Activated CD8-positive, alpha-beta memory T cell treated with anti-CD3 and anti-CD28 coated beads, Interleukin-2, amount 50 U/mL, for 48 hours (primary cell): ENCODE data around the gene MAPK6.
A peak's percentile ranks its signal among the peaks of the same experiment; 100 is the strongest.

Experiments
- DNase-seq: peaks from one replicate; pipeline ENCODE4 v3.0.0-alpha.2; 2020

Gene MAPK6

GRCh38 chr15:52018693-52019393 lies at the start of gene MAPK6:
Gene MAPK6, plus strand, starts transcription at chr15:52019219. Its CDS starts 27,242 bp downstream, at chr15:52046461.
- peak; percentile 98 for DNase-seq

DNA sequence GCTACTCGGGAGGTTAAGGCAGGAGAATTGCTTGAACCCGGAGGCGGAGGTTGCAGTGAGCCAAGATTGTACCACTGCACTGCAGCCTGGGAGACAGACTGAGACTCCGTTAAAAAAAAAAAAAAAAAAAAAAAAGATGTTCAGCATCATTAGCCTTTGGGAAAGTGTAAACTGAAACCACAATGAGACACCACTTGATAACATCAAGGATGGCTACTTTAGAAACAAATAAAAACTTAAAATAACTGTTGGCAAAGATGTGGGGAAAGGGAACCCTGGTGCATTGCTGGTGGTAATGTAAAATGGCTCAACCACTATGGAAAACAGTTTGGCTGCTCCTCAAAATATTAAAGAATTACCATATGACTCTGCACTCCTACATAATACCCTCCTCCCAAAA lies 49.3 kb upstream of the MAPK6 start:
- DNase-seq: no peak

- DNase-seq: no peak
Observed at GRCh38 chr15:51970132-51970817, 48.7 kb upstream of the MAPK6 start.

- no peak for DNase-seq
Observed at GRCh38 chr15:51971032-51971374, 48.0 kb upstream of the MAPK6 start.

GRCh38 chr15:51971375-51972133 lies 47.5 kb upstream of the MAPK6 start, which contains the start of gene LEO1:
Gene LEO1, minus strand, starts transcription at chr15:51971778. Its CDS starts 33 bp downstream, at chr15:51971745.
- DNase-seq: peak; percentile 89

DNA sequence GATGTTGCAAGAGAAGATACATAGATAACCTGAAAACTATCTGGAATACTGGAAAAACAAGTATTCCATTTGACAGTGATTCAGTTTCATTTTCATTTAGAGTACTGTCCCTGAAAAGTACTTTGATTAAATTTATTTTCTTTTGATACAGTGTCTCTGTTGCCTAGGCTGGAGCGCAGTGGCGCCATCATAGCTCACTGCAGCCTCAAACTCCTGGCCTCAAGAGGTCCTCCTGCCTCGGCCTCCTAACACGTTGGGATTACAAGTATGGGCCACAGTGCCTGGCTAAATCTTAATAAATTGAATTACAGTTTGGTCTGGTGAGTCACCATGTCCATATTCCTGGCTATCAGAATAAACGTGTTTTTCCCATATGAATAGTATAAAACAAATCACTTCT lies 45.8 kb upstream of the MAPK6 start:
- DNase-seq: no peak

GRCh38 chr15:51973775-51974174 lies 45.2 kb upstream of the MAPK6 start:
- DNase-seq: no peak

- peak; percentile 74 for DNase-seq
Observed at GRCh38 chr15:51982013-51982769, 36.8 kb upstream of the MAPK6 start.

- DNase-seq: no peak
Observed at GRCh38 chr15:51982770-51983103, 36.3 kb upstream of the MAPK6 start.

- DNase-seq: no peak
Observed at GRCh38 chr15:51991141-51991540, 27.9 kb upstream of the MAPK6 start.

GRCh38 chr15:51992953-51993352 lies 26.1 kb upstream of the MAPK6 start:
- DNase-seq: no peak

GRCh38 chr15:52002351-52002750 lies 16.7 kb upstream of the MAPK6 start:
- peak; percentile 8 for DNase-seq

DNA sequence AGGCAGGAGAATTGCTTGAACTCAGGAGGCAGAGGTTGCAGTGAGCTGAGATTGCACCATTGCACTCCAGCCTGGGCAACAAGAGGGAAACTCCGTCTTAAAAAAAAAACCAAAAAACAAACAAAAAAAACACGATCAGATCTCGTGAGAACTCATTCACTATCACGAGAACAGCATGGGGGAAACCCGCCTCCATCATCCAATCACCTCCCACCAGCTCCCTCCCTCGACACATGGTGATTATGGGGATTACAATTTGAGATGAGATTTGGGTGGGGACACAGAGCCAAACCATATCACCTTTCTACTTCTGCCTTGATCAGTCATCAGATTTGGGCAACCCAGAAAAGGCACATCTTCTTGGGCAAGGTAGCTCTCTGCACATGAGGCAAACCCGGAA lies 15.9 kb upstream of the MAPK6 start:
- peak; percentile 44 for DNase-seq

DNA sequence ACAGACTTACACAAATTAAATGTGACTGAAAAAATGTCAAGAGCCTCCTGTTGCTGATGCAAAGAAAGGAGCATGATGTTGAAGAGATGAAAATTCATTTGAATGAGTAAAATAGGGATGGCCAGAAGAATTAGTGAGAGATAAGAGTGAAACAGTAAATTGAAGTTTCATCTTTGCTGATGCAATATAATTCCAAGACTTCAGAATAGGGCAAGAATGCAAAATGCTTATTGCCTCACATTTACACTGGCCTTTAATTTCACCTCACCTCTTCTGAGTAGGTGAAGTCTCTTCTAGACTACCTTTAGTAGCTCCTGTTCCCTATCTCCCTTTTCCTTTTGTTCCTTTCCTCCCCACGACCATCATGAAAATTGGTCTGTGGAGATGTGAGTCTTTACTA lies 15.3 kb upstream of the MAPK6 start:
- DNase-seq: no peak

- DNase-seq: no peak
Observed at GRCh38 chr15:52004806-52005205, 14.2 kb upstream of the MAPK6 start.

GRCh38 chr15:52005748-52006701 lies 13.0 kb upstream of the MAPK6 start:
- DNase-seq: peak; percentile 57

- DNase-seq: peak; percentile 48
Observed at GRCh38 chr15:52006702-52007340, 12.2 kb upstream of the MAPK6 start.

DNA sequence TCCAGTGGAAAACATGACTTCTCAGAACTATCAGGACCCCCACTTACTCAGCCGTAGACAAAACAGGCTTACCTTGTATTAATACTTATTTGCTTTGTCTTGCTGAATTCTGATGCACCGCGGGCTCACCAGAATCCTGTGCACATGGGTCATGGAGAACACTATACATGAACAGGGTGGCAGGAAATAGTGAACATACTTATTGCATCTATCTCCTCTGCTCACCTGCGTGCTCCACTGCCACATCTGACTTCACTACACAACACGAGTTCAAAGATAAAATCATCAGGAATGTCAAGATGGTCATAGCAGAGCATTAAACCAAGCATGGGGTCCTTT lies 10.7 kb upstream of the MAPK6 start:
- peak; percentile 52 for DNase-seq

DNA sequence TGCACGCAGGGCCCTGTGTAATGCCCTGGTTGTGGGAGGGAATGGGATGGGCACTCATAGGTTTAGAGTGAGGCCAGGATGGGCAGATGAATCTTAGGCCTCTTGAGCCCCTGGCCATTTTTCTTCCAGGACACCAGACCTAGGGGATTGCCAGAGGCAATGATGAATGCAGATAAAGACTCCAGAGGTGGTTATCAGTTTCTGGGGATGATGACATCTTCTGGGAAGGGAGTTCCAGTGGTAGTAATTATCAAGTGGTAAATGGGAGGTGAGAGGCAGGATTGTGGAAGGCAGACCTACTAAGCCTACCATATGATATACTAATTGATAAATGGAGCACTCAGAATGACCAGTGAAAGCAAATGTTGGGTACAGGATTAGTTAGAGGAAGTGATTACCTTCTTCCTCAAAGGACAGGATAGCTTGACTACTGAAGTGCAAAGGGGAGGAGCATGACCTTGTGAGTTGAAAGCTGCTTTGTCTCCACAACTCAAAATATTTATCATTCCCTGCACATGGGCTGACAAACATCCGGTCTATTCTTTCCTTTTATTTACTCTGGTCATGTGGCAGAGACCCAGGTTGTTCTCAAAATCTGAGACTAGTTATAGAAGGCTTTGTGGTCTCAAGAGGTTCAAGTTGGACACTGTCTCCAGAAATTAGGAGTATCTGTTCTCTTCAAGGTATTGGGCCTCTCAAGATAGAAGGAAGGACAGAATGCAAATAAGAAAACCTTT lies 10.2 kb upstream of the MAPK6 start:
- peak; percentile 12 for DNase-seq

GRCh38 chr15:52010633-52011595 lies 8.1 kb upstream of the MAPK6 start:
- peak; percentile 76 for DNase-seq
